ENCODE measurements around the gene RIIAD1. TPM values are rescaled to one million over a fixed set of nuclear protein-coding genes. Genes with fewer than 3 reads are reported as not detected.

The RIIAD1 gene
- polyA plus RNA-seq, 1 of the 3 experiments (the other 2 are of a cell fraction): not detected

- TF ChIP-seq PBX3 (IDR thresholded peaks at IDR 0.05) (no peak), YY1 (IDR thresholded peaks at IDR 0.05; ENCODE audit: low read depth) (peak; percentile 97), MAX (IDR thresholded peaks at IDR 0.05; ENCODE audit: low read depth) (peak; percentile 53; the same call in 1 of the 2 replicates), REST (IDR thresholded peaks at IDR 0.05; ENCODE audit: low read depth, low read length) (no peak), TCF12 (IDR thresholded peaks at IDR 0.05) (0 out of 2 replicates have a peak, but pooled peaks have one; percentile 39), IRF3 (IDR thresholded peaks at IDR 0.05; ENCODE audit: low read depth, low read length) (no peak)
Measured at GRCh38 chr1:151762941-151763921, 41.9 kb downstream of the RIIAD1 start, which contains the start of gene MRPL9 (continued).

GRCh38 chr1:151763990-151764389 is 42.7 kb downstream of the RIIAD1 start:
- Histone ChIP-seq H3K9me3 (no peaks in the 10 kb centered on the region), H4K20me1 (ENCODE audit: insufficient read depth) (no peaks in the 10 kb centered on the region), H3K27ac (ENCODE audit: low read depth in 2 of 2, low read length in 1 of 2) (peak overlapping the region; percentile 72 to 93), H3F3A (replicated peaks; ENCODE audit: insufficient read depth) (peaks cover 6% of the 10 kb centered on the region), H3K9ac (peak overlapping the region; percentile 91), H2AFZ (ENCODE audit: low read depth) (peak overlapping the region; percentile 99), H3K79me2 (ENCODE audit: insufficient read depth) (peaks cover 18% of the 10 kb centered on the region), H3K4me1 (ENCODE audit: control insufficient read depth in 1 of 2, insufficient read depth in 2 of 2, low read depth in 1 of 2, low read length in 1 of 2) (peaks cover 0 to 10% of the 10 kb centered on the region in 2 experiments; a peak in 2 of 4 replicates), H3K36me3 (replicated peaks in 1 of 2; ENCODE audit: control insufficient read depth in 1 of 2, insufficient read depth in 2 of 2, low read length in 1 of 2) (peaks cover 18 to 29% of the 10 kb centered on the region in 2 experiments), H3K9me2 (no peaks in the 10 kb centered on the region), H3K4me3 (ENCODE audit: low read depth in 2 of 2, low read length in 1 of 2) (peak overlapping the region; percentile 79 to 91), H3K4me2 (peak overlapping the region; percentile 90), H3K27me3 (ENCODE audit: insufficient read depth) (no peaks in the 10 kb centered on the region)
- ChIA-PET POLR2A (interaction anchor here (0.7 to 2.1 kb wide), 8 partner anchors 11 to 145 kb away, joined by 3 to 9 read pairs (median 4); partner anchors contain the start of genes TDRKH and THEM4), CTCF (interaction anchor here (0.8 to 2.0 kb wide), 7 partner anchors 13 to 118 kb away, joined by 3 to 7 read pairs (median 4); partner anchors contain the start of gene TDRKH)
- 58% methylated on average over 10 of the region's 10 CpGs for WGBS (ENCODE audit: low lambda C conversion rate)
- TF ChIP-seq RFX5 (IDR thresholded peaks at IDR 0.05; ENCODE audit: low read length) (no peak), TAF1 (IDR thresholded peaks at IDR 0.05; ENCODE audit: borderline replicate concordance, low read depth, low read length) (no peak), NFIC (IDR thresholded peaks at IDR 0.05; ENCODE audit: borderline replicate concordance) (no peak), SIN3A (IDR thresholded peaks at IDR 0.05; ENCODE audit: borderline replicate concordance, low read depth, low read length) (no peak), MEF2A (IDR thresholded peaks at IDR 0.05; ENCODE audit: borderline replicate concordance, low read depth) (no peak), SMC3 (IDR thresholded peaks at IDR 0.05; ENCODE audit: low read depth, low read length) (no peak), ELF1 (IDR thresholded peaks at IDR 0.05) (no peak), MAX (IDR thresholded peaks at IDR 0.05; ENCODE audit: low read depth) (no peak), JUND (IDR thresholded peaks at IDR 0.05) (no peak), FOSL2 (IDR thresholded peaks at IDR 0.05; ENCODE audit: borderline replicate concordance, low read depth) (no peak), FOXJ3 (CRISPR knock-in tag; IDR thresholded peaks at IDR 0.05) (no peak), YY1 (IDR thresholded peaks at IDR 0.05; ENCODE audit: low read depth) (no peak), RAD21 (IDR thresholded peaks at IDR 0.05; ENCODE audit: low read length) (no peak), CTCF (IDR thresholded peaks at IDR 0.05) (no peak), MXI1 (IDR thresholded peaks at IDR 0.05; ENCODE audit: low read depth, low read length) (no peak), IRF3 (IDR thresholded peaks at IDR 0.05; ENCODE audit: low read depth, low read length) (no peak)
- peak; percentile 40 for DNase-seq

Data from SK-N-SH (cell line).